MG63 (cell line): ENCODE measurements around the gene TVP23A. TPM values are rescaled to one million over a fixed set of nuclear protein-coding genes. Genes with fewer than 3 reads are reported as not detected.
A peak's percentile ranks its signal among the peaks of the same experiment; 100 is the strongest.
"Not testable (repeated sequence)": the region's sequence is repeated elsewhere in the genome, so short reads cannot be mapped to it uniquely, and the experiment has no call there.

Source experiments
- DNase-seq: peaks from one replicate; pipeline ENCODE4 v3.0.0-alpha.2; 2020
- H3K27me3 ChIP-seq: fragments of 250-450 bp; sonication (Bioruptor Pico); 2 replicates; pipeline ENCODE4 v1.5.1; 2020; ENCODE audit warnings: mild to moderate bottlenecking, moderate library complexity
- H3K36me3 ChIP-seq: fragments of 250-450 bp; sonication (Bioruptor Pico); 2 replicates; pipeline ENCODE4 v1.5.1; 2020; ENCODE audit warnings: mild to moderate bottlenecking, moderate library complexity
- H3K4me3 ChIP-seq: fragments of 250-450 bp; sonication (Bioruptor Pico); 2 replicates; pipeline ENCODE4 v1.5.1; 2020; ENCODE audit warnings: mild to moderate bottlenecking, moderate library complexity
- H3K9me3 ChIP-seq: fragments of 250-450 bp; sonication (Bioruptor Pico); 2 replicates; pipeline ENCODE4 v1.5.1; 2020; ENCODE audit warnings: mild to moderate bottlenecking, moderate library complexity
- total RNA-seq: library from RNA; depleted of rRNA; stranded (reverse); fragments of >200 nt; shearing (Covaris generic); gene quantifications from 2 replicates; pipeline ENCODE4 v1.2.3, GENCODE V29; 2014; ENCODE audit warnings: low replicate concordance

TVP23A gene
- total RNA-seq, 1 experiment from 2014 or later: not detected

DNA sequence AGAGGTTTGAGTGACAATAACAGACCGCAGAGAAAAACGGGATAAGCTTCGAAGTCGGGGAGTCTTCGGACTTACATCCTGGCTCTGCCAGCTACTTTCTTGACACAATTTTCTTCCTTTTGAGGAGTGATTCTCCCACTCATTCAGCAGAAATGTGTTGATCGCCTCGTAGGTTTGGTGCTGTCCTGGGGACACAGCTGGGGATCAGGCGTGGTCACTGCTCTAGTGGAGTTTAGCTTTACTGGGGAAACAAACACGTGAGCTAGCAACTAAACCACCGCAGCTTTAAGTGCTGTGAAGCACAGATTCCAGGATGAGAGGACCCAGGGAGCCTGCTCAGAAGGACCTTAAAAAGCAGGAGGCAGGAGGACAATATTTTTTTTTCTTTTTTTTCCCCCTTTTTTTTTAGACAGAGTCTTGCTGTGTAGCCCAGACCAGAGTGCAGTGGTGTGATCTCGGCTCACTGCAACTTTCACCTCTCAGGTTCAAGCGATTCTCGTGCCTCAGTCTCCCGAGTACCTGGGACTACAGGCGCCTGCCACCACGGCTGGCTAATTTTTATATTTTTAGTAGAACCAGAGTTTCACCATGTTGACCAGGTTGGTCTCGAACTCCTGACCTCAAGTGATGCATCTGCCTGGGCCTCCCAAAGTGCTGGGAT lies 74.1 kb downstream of the TVP23A start:
- Histone ChIP-seq H3K36me3 (peaks cover 20% of the 10 kb centered on the region), H3K27me3 (no peaks in the 10 kb centered on the region), H3K4me3 (peak overlapping the region; percentile 79), H3K9me3 (no peaks in the 10 kb centered on the region)
- no peak for DNase-seq

DNA sequence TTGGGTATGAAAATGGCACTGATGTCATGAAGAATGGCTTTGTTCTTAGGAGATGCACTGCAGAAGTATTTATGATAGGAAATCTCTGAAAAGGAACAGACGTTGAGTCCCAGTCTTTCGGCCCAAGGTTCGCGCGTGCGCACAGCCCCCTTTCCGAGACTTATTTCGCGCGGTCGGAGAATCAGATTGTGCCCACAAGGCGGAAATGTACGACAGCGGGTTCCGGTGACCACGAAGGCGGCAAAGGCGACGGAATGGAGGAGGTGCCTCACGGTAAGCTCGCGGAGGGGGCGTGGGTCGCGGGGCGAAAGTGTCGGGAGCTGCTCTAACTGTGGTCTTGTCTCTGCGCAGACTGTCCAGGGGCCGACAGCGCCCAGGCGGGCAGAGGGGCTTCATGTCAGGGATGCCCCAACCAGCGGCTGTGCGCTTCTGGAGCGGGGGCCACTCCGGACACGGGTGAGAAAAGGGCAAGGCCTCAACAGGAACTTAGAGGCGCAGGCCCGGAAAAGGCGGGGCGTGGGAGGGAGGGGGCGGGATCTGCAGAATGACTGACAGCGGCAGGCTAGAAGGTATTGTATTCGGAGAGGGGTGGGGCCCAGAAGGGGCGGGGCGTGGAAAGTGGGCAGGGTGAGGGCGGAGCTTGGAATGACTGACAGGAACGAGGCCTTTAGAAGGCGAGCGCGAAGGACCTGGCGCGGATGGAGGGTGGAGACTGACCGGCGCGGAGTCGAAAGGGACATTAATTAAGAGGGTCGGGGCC lies 74.8 kb downstream of the TVP23A start, which contains the start of gene NUBP1:
Gene NUBP1, plus strand, starts transcription at position 233 of the 760 bp plus-strand sequence. Its CDS starts 22 bp downstream, at position 255.
- Histone ChIP-seq H3K36me3 (peaks cover 19% of the 10 kb centered on the region), H3K27me3 (no peaks in the 10 kb centered on the region), H3K9me3 (no peaks in the 10 kb centered on the region), H3K4me3 (peak within 1 kb of the TSS; percentile 79)
- DNase-seq: peak; percentile 99

DNA sequence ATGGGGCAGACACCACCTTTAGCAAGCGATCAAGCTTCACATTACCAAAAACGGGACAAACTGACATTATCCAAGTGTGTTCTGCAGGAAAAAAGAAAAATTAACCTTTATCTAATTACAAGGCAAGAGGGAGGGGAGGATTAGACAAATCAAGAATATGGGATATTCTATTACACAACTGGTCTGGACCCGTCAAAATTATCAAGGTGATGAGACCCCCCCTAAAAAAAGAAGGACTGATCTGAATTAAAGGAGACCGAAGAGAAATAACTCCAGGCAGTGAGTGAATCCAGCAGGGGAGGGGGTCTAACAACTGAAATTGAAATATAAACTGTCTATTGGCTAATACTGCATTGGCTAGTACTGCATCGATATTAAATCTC lies 75.4 kb downstream of the TVP23A start:
- Histone ChIP-seq H3K36me3 (peaks cover 13% of the 10 kb centered on the region), H3K27me3 (no peaks in the 10 kb centered on the region), H3K4me3 (peak overlapping the region; percentile 79), H3K9me3 (no peaks in the 10 kb centered on the region)
- DNase-seq: no peak

DNA sequence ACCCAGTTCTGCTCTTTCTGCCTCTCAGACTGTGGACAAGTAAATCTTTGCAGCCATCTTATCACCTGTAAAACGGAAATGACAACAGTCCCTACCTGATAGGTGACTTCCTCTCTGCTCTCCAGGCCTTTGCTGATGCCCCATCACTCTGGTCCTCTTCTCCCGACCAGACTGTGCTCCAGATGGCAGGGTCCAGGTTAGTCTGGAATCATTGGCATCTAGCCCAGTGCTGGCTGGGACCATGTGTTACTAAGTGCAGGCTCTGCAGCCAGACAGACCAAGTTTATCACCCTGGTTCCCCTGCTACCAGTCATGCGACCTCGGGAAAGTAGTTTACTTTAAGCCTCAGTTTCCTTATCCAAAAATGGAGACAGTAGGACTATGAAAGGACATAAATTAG lies 76.8 kb downstream of the TVP23A start:
- no peaks in the 10 kb centered on the region for H3K27me3 ChIP-seq
- no peaks in the 10 kb centered on the region for H3K9me3 ChIP-seq
- peak; percentile 33 for DNase-seq
- H3K4me3 ChIP-seq: no peak overlapping the region
- H3K36me3 ChIP-seq: peaks cover 1% of the 10 kb centered on the region; the same call in 1 of the 2 replicates

DNA sequence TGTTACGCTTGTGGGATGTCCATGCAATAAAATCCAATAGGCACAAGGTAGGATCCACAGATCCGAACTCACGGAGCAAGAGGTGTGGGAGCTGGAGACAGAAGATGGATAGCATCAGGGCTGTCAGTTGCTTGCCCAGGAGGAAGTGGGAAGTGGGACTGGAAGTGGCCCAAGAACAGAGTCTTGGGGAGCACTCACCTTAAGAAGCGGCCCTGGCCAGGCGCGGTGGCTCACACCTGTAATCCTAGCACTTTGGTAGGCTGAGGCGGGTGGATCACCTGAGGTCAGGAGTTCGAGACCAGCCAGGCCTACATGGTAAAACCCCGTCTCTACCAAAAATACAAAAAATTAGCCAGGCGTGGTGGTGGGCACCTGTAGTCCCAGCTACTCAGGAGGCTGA lies 77.3 kb downstream of the TVP23A start:
- DNase-seq, H3K36me3 ChIP-seq, H3K9me3 ChIP-seq, H3K27me3 ChIP-seq, H3K4me3 ChIP-seq: not testable (repeated sequence)

DNA sequence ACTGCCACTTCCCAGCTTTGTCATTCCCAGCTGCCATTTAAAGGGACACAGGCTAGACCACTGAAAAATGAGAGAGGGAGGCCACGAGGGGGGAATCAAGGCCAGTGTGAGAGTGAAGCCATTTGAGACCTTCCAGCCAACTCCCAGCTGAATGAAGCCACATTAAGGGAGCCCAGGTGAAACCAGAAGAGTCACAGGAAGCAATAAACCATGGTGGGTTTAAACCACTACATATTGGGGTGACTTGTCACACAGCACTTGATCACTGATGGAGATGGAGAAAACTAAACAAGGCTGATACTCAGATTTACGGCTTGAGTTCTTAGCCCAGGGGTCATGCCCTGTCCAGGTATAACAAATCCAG lies 77.8 kb downstream of the TVP23A start:
- H3K9me3 ChIP-seq: no peaks in the 10 kb centered on the region
- no peaks in the 10 kb centered on the region; the same call in 1 of the 2 replicates for H3K36me3 ChIP-seq
- H3K4me3 ChIP-seq: no peak overlapping the region
- no peak for DNase-seq
- no peaks in the 10 kb centered on the region for H3K27me3 ChIP-seq

DNA sequence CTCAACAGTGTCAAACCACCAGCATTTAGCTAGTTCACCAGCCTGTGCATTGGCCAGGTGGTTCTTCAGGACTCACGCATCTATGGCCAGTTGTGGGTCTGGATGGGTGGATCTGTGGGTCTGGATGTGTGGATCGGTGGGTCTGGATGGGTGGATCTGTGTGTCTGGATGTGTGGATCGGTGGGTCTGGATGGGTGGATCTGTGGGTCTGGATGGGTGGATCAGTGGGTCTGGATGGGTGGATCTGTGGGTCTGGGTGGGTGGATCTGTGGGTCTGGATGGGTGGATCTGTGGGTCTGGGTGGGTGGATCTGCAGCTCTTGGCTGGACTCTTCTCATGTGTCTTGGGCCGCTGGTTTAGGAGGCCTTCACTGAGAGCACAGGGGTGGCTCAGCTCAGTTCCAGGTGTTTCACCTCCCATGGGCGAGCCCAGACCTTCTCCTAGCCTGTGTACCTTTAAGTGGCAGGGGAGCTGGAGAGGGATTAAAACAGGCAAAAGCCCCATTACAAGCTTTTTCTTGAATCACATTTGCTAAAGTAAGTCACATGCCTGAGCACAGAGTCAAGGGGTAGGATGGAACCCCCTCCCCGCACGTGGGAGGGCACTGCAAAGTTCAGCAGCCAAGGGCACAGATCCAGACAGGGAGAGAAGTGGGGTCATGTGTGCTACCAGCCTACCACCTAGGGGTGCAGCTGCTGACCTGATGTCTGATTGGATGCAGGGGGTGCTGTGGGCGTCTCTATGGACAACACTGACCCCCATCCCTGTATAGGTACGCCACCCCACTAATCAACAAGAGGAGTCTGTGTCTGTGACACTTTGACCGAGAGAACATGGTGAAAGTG lies 78.4 kb downstream of the TVP23A start:
- Histone ChIP-seq H3K4me3 (no peak overlapping the region), H3K27me3 (no peaks in the 10 kb centered on the region), H3K36me3 (no peaks in the 10 kb centered on the region), H3K9me3 (no peaks in the 10 kb centered on the region)
- no peak for DNase-seq

DNA sequence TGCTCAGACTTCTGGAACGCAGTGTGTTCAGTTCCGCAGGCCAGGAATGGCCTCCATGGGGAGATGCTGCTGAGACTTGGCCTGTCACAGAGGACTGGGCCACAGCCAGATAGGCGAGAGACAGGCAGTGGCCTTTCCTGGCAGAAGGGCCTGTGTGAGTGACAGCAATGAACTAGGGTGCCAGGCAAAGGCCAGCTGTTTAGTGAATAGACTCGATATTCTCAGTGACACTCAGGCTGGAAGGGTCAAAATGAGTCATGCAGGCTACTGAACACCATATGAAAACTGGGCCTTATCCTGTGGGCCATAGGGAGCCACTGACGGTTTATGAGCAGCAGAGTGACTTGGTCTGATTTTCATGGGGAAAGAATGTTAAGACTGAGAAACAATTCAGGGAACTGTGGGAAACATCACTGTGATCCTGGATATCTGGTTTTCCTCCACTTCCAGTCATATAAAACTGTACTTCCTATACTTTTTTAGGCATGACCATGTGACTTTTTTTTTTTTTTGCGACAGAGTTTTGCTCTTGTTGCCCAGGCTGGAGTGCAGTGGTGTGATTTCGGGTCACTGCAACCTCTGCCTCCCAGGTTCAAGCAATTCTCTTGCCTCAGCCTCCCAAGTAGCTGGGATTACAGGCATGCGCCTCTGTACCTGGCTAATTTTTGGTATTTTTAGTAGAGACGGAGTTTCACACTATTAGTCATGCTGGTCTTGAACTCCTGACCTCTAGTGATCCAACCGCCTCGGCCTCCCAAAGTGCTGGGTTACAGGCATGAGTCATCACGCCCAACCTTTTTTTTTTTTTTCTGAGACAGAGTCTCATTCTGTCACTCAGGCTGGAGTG lies 80.1 kb downstream of the TVP23A start:
- peak; percentile 84 for DNase-seq
- Histone ChIP-seq H3K27me3 (no peaks in the 10 kb centered on the region), H3K4me3 (no peak overlapping the region), H3K36me3 (no peaks in the 10 kb centered on the region), H3K9me3 (peaks cover 2% of the 10 kb centered on the region; the same call in 1 of the 2 replicates)

DNA sequence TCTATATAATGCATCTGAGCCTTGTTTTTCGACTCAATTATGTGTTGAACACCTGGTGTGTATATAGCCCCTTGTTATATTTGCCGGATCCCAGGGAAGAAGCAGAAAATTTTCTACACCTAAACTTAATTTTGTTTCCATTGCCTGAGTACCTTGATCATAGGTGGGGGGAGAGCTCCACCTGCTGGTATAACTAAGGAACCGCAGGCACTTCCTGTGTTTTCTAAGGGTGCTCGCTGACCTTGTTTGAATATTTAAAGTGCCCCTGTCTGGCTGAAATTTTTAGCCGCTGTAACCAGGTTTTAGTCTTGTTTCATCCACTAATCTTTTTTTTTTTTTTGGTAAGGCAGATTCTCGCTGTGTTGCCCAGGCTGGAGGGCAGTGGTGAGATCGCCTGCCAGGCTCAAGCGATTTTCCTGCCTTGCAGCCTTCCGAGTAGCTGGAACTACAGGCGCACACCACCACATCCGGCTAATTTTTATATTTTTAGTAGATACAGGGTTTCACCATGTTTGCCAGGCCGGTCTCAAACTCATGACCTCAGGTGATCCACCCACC lies 81.4 kb downstream of the TVP23A start:
- H3K27me3 ChIP-seq: no peaks in the 10 kb centered on the region
- peaks cover 6% of the 10 kb centered on the region for H3K9me3 ChIP-seq
- peak; percentile 42 for DNase-seq
- no peak overlapping the region for H3K4me3 ChIP-seq
- no peaks in the 10 kb centered on the region for H3K36me3 ChIP-seq

DNA sequence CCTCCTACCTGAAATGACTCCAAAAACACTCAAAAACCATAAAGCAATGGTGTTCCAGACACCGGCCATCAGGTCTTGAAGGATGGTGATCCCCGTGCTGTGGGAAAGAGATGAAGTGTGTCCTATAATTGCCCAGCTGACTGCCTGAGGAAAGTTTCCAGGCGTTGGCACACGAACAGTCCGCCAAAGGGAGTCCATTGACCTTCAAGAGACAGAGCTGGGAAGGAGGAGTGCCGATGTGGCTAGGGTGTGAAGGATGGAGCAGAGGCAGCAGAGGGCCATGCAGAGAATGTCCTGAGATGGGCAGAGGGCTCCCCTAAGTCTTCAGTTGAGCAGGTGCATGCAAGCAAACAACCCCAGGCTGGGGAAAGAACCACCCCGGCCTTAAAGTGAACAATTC lies 86.8 kb downstream of the TVP23A start:
- H3K27me3 ChIP-seq: no peaks in the 10 kb centered on the region
- no peak overlapping the region for H3K4me3 ChIP-seq
- H3K36me3 ChIP-seq: no peaks in the 10 kb centered on the region
- DNase-seq: no peak
- peaks cover 6% of the 10 kb centered on the region for H3K9me3 ChIP-seq

DNA sequence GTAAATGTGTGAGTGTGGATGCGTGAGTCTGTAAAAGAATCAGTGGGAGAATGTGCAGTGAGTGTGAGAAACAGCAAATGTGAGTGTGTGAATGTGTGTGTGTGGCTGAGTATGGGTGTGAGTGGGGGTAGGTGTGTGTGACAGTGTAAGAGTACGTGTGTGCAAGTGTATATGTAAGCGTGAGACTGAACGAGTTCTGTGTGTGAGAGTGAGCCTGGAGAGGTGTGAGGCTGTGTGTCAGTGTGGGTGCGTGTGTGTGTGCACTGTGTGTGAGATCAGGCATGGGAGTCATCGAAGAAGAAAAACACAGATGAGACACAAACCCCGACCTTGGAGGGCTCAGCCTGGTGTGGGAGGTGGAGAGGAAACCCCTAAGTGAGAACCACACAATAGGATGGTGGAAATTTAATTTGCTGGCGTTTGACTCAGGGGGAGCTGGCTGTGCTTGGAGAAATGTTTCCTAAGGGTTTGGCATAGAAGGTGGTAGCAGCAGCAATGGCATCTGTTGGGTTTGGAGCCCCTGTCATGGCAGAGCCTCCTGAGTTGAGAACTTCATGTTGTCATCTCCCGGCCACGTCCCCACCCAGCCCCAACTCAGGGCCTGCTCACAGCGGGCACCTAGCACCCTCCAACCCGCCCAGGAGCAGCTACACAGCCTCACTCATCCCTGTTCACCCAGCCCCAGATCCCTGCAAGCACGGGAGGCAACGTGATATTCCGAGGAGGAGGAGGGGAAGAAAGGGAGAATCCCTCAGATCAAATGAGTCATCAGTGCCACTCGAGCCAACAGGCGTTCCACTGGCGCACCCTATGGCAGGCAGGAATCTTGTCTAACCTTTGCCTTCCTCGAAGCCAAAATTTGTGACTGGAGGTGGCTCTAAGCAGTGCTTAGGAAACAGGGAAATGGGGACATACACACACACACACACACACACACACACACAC lies 89.2 kb downstream of the TVP23A start:
- no peaks in the 10 kb centered on the region for H3K36me3 ChIP-seq
- peak; percentile 83 for DNase-seq
- H3K27me3 ChIP-seq: no peaks in the 10 kb centered on the region; the same call in 1 of the 2 replicates
- H3K4me3 ChIP-seq: no peak overlapping the region
- H3K9me3 ChIP-seq: peaks cover 6% of the 10 kb centered on the region

DNA sequence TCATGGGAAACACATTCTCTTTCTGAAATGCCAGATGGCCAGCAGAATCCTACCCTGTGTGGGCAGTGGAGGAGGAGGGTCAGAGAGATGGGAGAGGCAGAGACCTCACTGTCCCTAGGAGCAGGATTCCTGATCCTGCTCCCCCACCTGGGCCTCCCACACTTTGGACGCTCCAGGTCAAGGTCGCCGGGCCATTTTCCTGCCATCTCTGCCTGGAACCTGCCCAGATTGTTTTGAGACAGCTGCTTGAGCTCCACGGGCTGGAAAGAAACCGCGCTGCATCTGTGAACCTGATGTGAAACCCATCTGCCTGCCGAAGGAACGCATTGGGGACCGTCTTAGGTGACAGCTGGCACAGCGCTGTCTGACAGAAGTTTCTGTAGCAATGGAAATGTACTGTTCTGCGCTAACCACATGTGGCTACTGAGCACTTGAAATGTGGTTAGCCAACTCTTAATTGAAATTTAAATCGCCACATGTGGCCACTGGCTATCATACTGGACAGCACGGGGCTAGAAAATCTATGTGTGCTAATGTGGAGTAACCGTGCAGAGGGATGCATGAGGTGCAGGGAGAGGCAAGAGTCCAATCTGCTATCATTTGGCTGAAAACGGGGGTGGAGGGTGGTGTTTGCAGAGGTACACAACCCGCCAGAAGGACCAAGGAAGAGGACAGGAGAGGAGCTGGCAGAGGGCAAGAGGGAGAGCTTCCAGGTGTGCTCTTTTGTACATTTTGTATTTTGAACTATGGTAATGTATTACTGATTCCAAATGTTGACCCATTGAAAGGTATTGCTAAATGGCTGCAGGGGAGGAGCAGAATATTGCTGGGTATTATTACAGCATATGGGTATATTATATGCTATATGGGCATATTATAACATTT lies 90.3 kb downstream of the TVP23A start:
- Histone ChIP-seq H3K36me3 (no peaks in the 10 kb centered on the region), H3K4me3 (no peak overlapping the region), H3K27me3 (no peaks in the 10 kb centered on the region; the same call in 1 of the 2 replicates), H3K9me3 (peaks cover 2% of the 10 kb centered on the region)
- DNase-seq: no peak
